HepG2 (cell line): ENCODE results near the gene KCNMA1. TPM values are rescaled to one million over a fixed set of nuclear protein-coding genes. Genes with fewer than 3 reads are reported as not detected.

Source experiments
- ATAC-seq: fragments of 200-7000 bp; cut with Tn5 transposase; 3 replicates; pipeline ENCODE4 v1.9.1; 2020; ENCODE audit warnings: mild to moderate bottlenecking, moderate library complexity
- BruUV-seq: library from RNA; stranded (reverse); fragments of 400-500 nt; replicated peaks from 2 replicates; lab custom pipeline; 2021; lab: Mats Ljungman, UMichigan
- CTCF ChIA-PET: fragments of 300-600 bp; formaldehyde crosslinking; extraction: SDS; loops from one replicate; lab custom pipeline; 2021; ENCODE audit warnings: low total read pairs, inconsistent platforms, low intra/inter-chr PET ratio; lab: Yijun Ruan, JAX
- POLR2A ChIA-PET: fragments of 350-600 bp; sonication (Branson Sonifier 250); formaldehyde crosslinking; loops from one replicate; lab custom pipeline; 2020; ENCODE audit warnings: antibody characterized with exemption, inconsistent platforms; lab: Yijun Ruan, JAX
- DNase-seq: peaks from one replicate; pipeline ENCODE4 v3.0.0-alpha.2; 2015; ENCODE audit warnings: low spot score
- FAIRE-seq: peaks from 3 replicates; lab custom pipeline; 2011; peaks lifted over from hg19 to GRCh38; lab: Jason Lieb, UNC
- H2AFZ ChIP-seq: one replicate; pipeline ENCODE4 v1.6.1; 2011; ENCODE audit warnings: low read length, inconsistent platforms
- H3K27ac ChIP-seq: fragments of 300-600 bp; 3 replicates; pipeline ENCODE4 v1.8.0; 2011; ENCODE audit warnings: mixed run types, mild to moderate bottlenecking, mixed read lengths, low read length, inconsistent platforms; ENCODE audit not compliant: insufficient read depth; ENCODE audit errors: extremely low read length
- H3K27me3 ChIP-seq, 2 experiments: fragments of 200-600 bp in 1 of 2; 2 replicates in 1 of 2; 3 replicates in 1 of 2; pipeline versions ENCODE4 v1.6.0 to v1.8.0; 2011; ENCODE audit warnings: low read length in 2 of 2, mild to moderate bottlenecking in 2 of 2, moderate library complexity in 2 of 2, inconsistent platforms in 1 of 2; ENCODE audit not compliant: insufficient read depth in 2 of 2, control insufficient read depth in 1 of 2
- H3K36me3 ChIP-seq, 2 experiments: fragments of 200-600 bp in 1 of 2; replicated peaks in 1 of 2; 2 replicates in 1 of 2; 3 replicates in 1 of 2; pipeline versions ENCODE4 v1.5.1 to v1.8.0; 2011; ENCODE audit warnings: low read length in 2 of 2, inconsistent platforms in 1 of 2; ENCODE audit not compliant: insufficient read depth in 2 of 2, control insufficient read depth in 1 of 2
- H3K4me1 ChIP-seq: 2 replicates; pipeline ENCODE4 v1.5.1; 2012; ENCODE audit warnings: low read length, inconsistent platforms; ENCODE audit not compliant: insufficient read depth
- H3K4me2 ChIP-seq: 2 replicates; pipeline ENCODE4 v1.6.0; 2011; ENCODE audit warnings: low read depth, low read length, inconsistent platforms
- H3K4me3 ChIP-seq, 3 experiments: fragments of 200-600 bp in 1 of 3; sonication (generic), shearing (Covaris generic) in 1 of 3; replicated peaks in 1 of 3; 2 replicates each; pipeline ENCODE4 v1.5.1; 2011 to 2016; ENCODE audit warnings: low read length in 3 of 3, inconsistent platforms in 2 of 3, low read depth in 2 of 3, mild to moderate bottlenecking in 2 of 3, control low read depth in 1 of 3, mixed read lengths in 1 of 3; ENCODE audit not compliant: insufficient read depth in 1 of 3
- H3K79me2 ChIP-seq: one replicate; pipeline ENCODE4 v1.6.1; 2011; ENCODE audit warnings: low read length, inconsistent platforms; ENCODE audit not compliant: insufficient read depth
- H3K9ac ChIP-seq: 2 replicates; pipeline ENCODE4 v1.6.0; 2011; ENCODE audit warnings: mild to moderate bottlenecking, low read depth, low read length, inconsistent platforms; ENCODE audit not compliant: insufficient read depth
- H3K9me3 ChIP-seq: 2 replicates; pipeline ENCODE4 v1.5.1; 2012; ENCODE audit warnings: mild to moderate bottlenecking, low read length
- H4K20me1 ChIP-seq: 2 replicates; pipeline ENCODE4 v1.6.0; 2011; ENCODE audit warnings: inconsistent platforms, mild to moderate bottlenecking, low read length, moderate library complexity; ENCODE audit not compliant: insufficient read depth
- CEBPB ChIP-seq: IDR thresholded peaks from 2 replicates; pipeline ENCODE4 v1.6.1; 2011; ENCODE audit warnings: low read depth, low read length, improper control_type of control experiment, borderline replicate concordance
- DMAP1 ChIP-seq: IDR thresholded peaks from 2 replicates; pipeline ENCODE4 v1.6.1; 2016
- EEA1 ChIP-seq: sonication (generic); formaldehyde crosslinking; IDR thresholded peaks from 2 replicates; pipeline ENCODE4 v1.5.1; 2020; ENCODE audit warnings: mild to moderate bottlenecking, missing genetic modification reagents, borderline replicate concordance
- FOXC1 ChIP-seq: sonication (generic); formaldehyde crosslinking; IDR thresholded peaks from 2 replicates; pipeline ENCODE4 v1.8.0; 2022; ENCODE audit warnings: mild to moderate bottlenecking, missing genetic modification reagents, borderline replicate concordance
- GTF2F1 ChIP-seq: fragments of 150-350 bp; IDR thresholded peaks from 2 replicates; pipeline ENCODE4 v1.6.1; 2014; ENCODE audit warnings: low read length
- THYN1 ChIP-seq: sonication (generic); formaldehyde crosslinking; IDR thresholded peaks from 2 replicates; pipeline ENCODE4 v1.8.1; 2023; ENCODE audit warnings: low read depth, mild to moderate bottlenecking, moderate library complexity, missing genetic modification reagents, borderline replicate concordance
- ZFP82 ChIP-seq: sonication (generic); formaldehyde crosslinking; IDR thresholded peaks from 2 replicates; pipeline ENCODE4 v1.5.1; 2020; ENCODE audit warnings: mild to moderate bottlenecking, missing genetic modification reagents, borderline replicate concordance
- ZNF260 ChIP-seq: sonication (generic); formaldehyde crosslinking; IDR thresholded peaks from 2 replicates; pipeline ENCODE4 v1.4.0; 2020; ENCODE audit warnings: missing genetic modification reagents, low read depth, mild to moderate bottlenecking, borderline replicate concordance
- ZNF709 ChIP-seq: sonication (generic); formaldehyde crosslinking; IDR thresholded peaks from 2 replicates; pipeline ENCODE4 v1.5.0; 2020; ENCODE audit warnings: mild to moderate bottlenecking, missing genetic modification reagents
- ZNF772 ChIP-seq: sonication (generic); formaldehyde crosslinking; IDR thresholded peaks from 2 replicates; pipeline ENCODE4 v1.5.0; 2020; ENCODE audit warnings: mild to moderate bottlenecking, missing genetic modification reagents
- whole genome bisulfite sequencing: methylation state at CpG from one replicate; pipeline ENCODE4 v1.1.6; 2017; ENCODE audit warnings: low lambda C conversion rate; 5-methylcytosine and 5-hydroxymethylcytosine counted together
- in situ Hi-C: cut with HindIII; loops from 2 replicates; pipeline ENCODE4 v1.10.0; 2017; ENCODE audit warnings: low pct_unique_long_range_greater_than_20kb; ENCODE audit not compliant: extremely low pct_ligation_motif_present
- intact Hi-C: fragments of 100-400 bp; cut with micrococcal nuclease; formaldehyde crosslinking; loops from one replicate; pipeline ENCODE4 v1.10.0; 2022; ENCODE audit not compliant: unreplicated experiment
- polyA plus RNA-seq, 8 experiments: library from polyadenylated mRNA; depleted of rRNA in 3 of 8; stranded (reverse) in 7 of 8; unstranded in 1 of 8; fragments of >200 nt; fragmentation: Illumina TruSeq in 4 of 8; extraction: Trizol in 4 of 8; gene quantifications; 2 replicates each; pipeline versions ENCODE4 v1.2.1 to v1.2.3, GENCODE V29; 2011 to 2016; ENCODE audit warnings: low read depth in 4 of 8, missing spikeins in 1 of 8, mixed read lengths in 1 of 8; ENCODE audit not compliant: insufficient read depth in 1 of 8
- total RNA-seq, 5 experiments: library from RNA; depleted of rRNA; stranded (reverse); fragments of >200 nt; fragmentation: Illumina TruSeq; extraction: Trizol; gene quantifications; 2 replicates each; pipeline ENCODE4 v1.2.3, GENCODE V29; 2016; ENCODE audit warnings: low read depth in 1 of 5
- TF ChIP-seq, protein P1 (sequence below): sonication (generic); formaldehyde crosslinking; conservative IDR thresholded peaks from 2 replicates; pipeline ENCODE4 v1.4.0; 2020; ENCODE audit warnings: mild to moderate bottlenecking, missing genetic modification reagents, moderate library complexity
- TF ChIP-seq, protein P2 (sequence below): sonication (generic); formaldehyde crosslinking; IDR thresholded peaks from 2 replicates; pipeline ENCODE4 v1.5.0; 2020; ENCODE audit warnings: mild to moderate bottlenecking, missing genetic modification reagents
- TF ChIP-seq, protein P3 (sequence below): sonication (generic); formaldehyde crosslinking; IDR thresholded peaks from 2 replicates; pipeline ENCODE4 v1.5.0; 2020; ENCODE audit warnings: mild to moderate bottlenecking, missing genetic modification reagents, moderate library complexity

The KCNMA1 gene
- total and polyA plus RNA-seq, 2 of the 13 experiments (the other 11 are each of a cell fraction or from before 2014, with no cell fraction given) = 0.02 TPM; not detected in 1

DNA sequence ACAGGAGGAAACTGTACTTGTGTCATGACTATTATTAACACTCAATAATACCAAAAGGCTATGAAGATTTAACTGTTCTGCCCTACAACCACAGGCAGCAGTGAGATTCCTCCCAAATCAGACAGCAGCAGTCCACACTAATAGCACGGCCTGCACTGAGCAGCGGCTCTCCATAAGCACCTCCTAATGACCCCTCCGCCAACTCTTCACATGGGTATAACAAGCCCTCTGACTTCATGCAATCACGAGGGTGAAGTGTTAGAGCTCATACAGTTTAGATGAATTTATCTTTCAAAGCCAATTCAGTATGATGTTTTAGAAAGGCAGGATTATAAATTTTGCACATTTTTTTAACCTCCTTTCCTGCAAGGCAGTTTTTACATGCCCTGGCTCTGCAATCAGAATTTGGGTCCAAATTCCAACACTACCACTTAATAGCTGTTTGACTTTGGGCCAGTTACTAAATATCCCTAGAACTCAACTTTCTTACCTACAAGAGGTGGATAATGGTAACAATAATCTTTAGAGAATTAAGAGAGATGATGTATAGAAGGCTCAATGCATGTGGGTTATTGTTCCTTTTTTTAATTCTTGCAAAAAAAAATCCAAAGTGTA, 617.1 kb downstream of the KCNMA1 start:
- WGBS = 36% methylated on average over 4 of the region's 4 CpGs
- CTCF ChIA-PET = no interaction called here
- ATAC-seq = no peak

DNA sequence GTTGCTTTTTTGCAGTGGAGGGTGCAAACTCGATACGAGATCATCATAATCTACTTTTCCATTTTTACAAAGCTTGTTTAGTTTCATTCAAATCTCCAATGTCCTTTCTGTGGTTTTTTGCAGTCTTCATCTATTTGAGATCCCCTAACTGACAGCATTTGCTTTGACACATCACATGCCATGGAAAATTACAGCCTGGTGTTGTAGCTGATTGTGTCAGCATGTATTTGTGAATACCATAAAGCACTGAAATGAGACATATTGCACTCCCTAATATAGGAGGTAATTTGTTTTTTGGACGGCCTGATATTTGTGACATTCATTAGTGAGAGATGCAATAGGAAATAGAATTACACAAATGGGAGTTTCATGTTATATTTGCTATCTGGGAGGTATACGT, 620.8 kb downstream of the KCNMA1 start:
- Histone ChIP-seq H3K79me2 (no peaks in the 10 kb centered on the region), H3K27ac (no peak overlapping the region), H3K4me2 (no peak overlapping the region), H4K20me1 (no peaks in the 10 kb centered on the region), H3K9ac (no peak overlapping the region), H3K9me3 (no peaks in the 10 kb centered on the region), H3K4me1 (no peaks in the 10 kb centered on the region), H3K4me3 (no peak overlapping the region), H3K36me3 (no peaks in the 10 kb centered on the region), H2AFZ (no peak overlapping the region), H3K27me3 (peaks cover 1 to 6% of the 10 kb centered on the region in 2 experiments; a peak in 2 of 5 replicates)
- no peak for DNase-seq
- in situ Hi-C loops (no loop called here), intact Hi-C loops (no loop called here)
- no TSS peak for BruUV-seq
- no peak for FAIRE-seq
- ChIA-PET CTCF (no interaction called here), POLR2A (no interaction called here)
- WGBS = 1% methylated on average over 4 of the region's 4 CpGs
- no peak for ATAC-seq
- TF ChIP-seq, protein P1, sequence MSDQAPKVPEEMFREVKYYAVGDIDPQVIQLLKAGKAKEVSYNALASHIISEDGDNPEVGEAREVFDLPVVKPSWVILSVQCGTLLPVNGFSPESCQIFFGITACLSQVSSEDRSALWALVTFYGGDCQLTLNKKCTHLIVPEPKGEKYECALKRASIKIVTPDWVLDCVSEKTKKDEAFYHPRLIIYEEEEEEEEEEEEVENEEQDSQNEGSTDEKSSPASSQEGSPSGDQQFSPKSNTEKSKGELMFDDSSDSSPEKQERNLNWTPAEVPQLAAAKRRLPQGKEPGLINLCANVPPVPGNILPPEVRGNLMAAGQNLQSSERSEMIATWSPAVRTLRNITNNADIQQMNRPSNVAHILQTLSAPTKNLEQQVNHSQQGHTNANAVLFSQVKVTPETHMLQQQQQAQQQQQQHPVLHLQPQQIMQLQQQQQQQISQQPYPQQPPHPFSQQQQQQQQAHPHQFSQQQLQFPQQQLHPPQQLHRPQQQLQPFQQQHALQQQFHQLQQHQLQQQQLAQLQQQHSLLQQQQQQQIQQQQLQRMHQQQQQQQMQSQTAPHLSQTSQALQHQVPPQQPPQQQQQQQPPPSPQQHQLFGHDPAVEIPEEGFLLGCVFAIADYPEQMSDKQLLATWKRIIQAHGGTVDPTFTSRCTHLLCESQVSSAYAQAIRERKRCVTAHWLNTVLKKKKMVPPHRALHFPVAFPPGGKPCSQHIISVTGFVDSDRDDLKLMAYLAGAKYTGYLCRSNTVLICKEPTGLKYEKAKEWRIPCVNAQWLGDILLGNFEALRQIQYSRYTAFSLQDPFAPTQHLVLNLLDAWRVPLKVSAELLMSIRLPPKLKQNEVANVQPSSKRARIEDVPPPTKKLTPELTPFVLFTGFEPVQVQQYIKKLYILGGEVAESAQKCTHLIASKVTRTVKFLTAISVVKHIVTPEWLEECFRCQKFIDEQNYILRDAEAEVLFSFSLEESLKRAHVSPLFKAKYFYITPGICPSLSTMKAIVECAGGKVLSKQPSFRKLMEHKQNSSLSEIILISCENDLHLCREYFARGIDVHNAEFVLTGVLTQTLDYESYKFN (CRISPR knock-in tag) = no peak
- TF ChIP-seq THYN1 (no peak), GTF2F1 (no peak), ZNF772 (CRISPR knock-in tag) (no peak)
- TF ChIP-seq, protein P2, sequence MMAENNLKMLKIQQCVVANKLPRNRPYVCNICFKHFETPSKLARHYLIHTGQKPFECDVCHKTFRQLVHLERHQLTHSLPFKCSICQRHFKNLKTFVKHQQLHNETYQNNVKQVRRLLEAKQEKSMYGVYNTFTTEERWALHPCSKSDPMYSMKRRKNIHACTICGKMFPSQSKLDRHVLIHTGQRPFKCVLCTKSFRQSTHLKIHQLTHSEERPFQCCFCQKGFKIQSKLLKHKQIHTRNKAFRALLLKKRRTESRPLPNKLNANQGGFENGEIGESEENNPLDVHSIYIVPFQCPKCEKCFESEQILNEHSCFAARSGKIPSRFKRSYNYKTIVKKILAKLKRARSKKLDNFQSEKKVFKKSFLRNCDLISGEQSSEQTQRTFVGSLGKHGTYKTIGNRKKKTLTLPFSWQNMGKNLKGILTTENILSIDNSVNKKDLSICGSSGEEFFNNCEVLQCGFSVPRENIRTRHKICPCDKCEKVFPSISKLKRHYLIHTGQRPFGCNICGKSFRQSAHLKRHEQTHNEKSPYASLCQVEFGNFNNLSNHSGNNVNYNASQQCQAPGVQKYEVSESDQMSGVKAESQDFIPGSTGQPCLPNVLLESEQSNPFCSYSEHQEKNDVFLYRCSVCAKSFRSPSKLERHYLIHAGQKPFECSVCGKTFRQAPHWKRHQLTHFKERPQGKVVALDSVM (CRISPR knock-in tag) = no peak

More for the DNA sequence above, 617.1 kb downstream of the KCNMA1 start:
- no peak for DNase-seq
- no peaks in the 10 kb centered on the region for H3K36me3 ChIP-seq
- in situ Hi-C loops (no loop called here), intact Hi-C loops (no loop called here)
- H3K9ac ChIP-seq = no peak overlapping the region
- H2AFZ ChIP-seq = no peak overlapping the region
- peaks cover 1 to 7% of the 10 kb centered on the region in 2 experiments; a peak in 2 of 5 replicates for H3K27me3 ChIP-seq
- no TSS peak for BruUV-seq
- H3K4me1 ChIP-seq = no peaks in the 10 kb centered on the region
- no peak overlapping the region for H3K4me2 ChIP-seq
- H3K27ac ChIP-seq = no peak overlapping the region
- H3K79me2 ChIP-seq = no peaks in the 10 kb centered on the region
- H4K20me1 ChIP-seq = no peaks in the 10 kb centered on the region
- H3K9me3 ChIP-seq = no peaks in the 10 kb centered on the region
- no peak overlapping the region for H3K4me3 ChIP-seq
- POLR2A ChIA-PET = no interaction called here
- no peak for FAIRE-seq
- no peak for TF ChIP-seq FOXC1 (CRISPR knock-in tag)
- TF ChIP-seq ZNF260 (CRISPR knock-in tag) = no peak
- no peak for TF ChIP-seq DMAP1 (CRISPR knock-in tag)
- TF ChIP-seq ZFP82 (CRISPR knock-in tag) = no peak
- no peak for TF ChIP-seq CEBPB
- TF ChIP-seq EEA1 = no peak
- TF ChIP-seq, protein P3, sequence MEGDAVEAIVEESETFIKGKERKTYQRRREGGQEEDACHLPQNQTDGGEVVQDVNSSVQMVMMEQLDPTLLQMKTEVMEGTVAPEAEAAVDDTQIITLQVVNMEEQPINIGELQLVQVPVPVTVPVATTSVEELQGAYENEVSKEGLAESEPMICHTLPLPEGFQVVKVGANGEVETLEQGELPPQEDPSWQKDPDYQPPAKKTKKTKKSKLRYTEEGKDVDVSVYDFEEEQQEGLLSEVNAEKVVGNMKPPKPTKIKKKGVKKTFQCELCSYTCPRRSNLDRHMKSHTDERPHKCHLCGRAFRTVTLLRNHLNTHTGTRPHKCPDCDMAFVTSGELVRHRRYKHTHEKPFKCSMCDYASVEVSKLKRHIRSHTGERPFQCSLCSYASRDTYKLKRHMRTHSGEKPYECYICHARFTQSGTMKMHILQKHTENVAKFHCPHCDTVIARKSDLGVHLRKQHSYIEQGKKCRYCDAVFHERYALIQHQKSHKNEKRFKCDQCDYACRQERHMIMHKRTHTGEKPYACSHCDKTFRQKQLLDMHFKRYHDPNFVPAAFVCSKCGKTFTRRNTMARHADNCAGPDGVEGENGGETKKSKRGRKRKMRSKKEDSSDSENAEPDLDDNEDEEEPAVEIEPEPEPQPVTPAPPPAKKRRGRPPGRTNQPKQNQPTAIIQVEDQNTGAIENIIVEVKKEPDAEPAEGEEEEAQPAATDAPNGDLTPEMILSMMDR (CRISPR knock-in tag) = no peak
- no peak for TF ChIP-seq ZNF709 (CRISPR knock-in tag)
